HG03095 (cell line): ENCODE results near the gene DCBLD1.
A peak's percentile ranks its signal among the peaks of the same experiment; 100 is the strongest.

Experiments used
- ATAC-seq: cut with Tn5 transposase; IDR thresholded peaks from one replicate; pipeline ENCODE4 v1.9.1; 2021; ENCODE audit warnings: moderate library complexity; ENCODE audit not compliant: unreplicated experiment

DCBLD1 gene

DNA sequence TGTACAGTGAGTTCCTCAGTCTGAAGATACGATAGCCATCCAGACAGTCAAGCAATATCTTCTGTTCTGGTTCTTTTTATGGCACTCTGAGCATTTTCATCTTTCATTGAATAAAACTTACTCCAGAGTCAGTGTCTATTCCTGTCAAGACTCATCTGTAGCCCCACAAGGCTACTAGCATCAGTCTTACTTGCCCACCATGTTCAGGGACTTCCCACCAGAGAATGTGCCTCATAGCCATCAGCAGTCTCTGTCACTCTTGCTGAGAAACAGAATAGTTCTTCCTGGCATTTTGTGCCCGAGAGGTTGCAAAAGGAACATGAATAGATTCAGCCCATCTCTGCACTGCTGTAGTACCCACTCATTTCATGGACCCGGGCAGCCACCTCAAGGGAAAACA lies 12.7 kb upstream of the DCBLD1 start:
- no peak for ATAC-seq

- no peak for ATAC-seq
Measured at GRCh38 chr6:117472667-117473066, 9.8 kb upstream of the DCBLD1 start.

DNA sequence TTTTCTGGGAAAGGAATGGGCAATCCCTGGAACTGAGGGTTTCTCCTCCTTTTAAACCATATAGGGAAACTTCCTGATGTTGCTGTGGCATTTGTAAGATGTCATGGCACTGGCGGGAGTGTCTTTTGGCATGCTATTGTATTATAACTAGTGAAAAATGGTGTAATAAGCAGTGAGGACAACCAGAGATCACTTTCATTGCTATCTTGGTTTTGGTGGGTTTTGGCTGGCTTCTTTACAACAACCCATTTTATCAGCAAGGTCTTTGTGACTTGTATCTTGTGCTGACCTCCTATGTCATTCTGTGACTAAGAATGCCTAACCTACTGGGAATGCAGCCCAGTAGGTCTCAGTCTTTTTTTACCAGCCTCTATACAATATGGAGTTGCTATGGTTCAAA lies 9.1 kb upstream of the DCBLD1 start:
- no peak for ATAC-seq

GRCh38 chr6:117477988-117478852 lies 4.3 kb upstream of the DCBLD1 start:
- peak; percentile 43 for ATAC-seq

DNA sequence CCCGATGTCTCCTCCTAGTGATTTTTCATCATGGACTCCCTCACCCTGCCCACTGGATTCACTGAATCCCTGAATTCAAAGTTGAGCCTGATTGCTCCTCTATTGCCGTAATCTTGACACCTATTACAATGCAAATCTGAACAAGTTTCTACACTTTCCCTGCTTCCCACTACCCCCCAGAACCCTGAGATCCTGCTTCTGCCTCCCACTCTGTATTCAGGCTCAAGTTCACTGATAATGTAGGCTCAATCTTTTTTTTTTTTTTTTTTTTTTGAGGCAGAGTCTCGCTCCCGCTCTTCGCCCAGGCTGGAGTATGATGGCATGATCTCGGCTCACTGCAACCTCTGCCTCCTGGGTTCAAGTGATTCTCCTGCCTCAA lies 3.6 kb upstream of the DCBLD1 start:
- no peak for ATAC-seq

DNA sequence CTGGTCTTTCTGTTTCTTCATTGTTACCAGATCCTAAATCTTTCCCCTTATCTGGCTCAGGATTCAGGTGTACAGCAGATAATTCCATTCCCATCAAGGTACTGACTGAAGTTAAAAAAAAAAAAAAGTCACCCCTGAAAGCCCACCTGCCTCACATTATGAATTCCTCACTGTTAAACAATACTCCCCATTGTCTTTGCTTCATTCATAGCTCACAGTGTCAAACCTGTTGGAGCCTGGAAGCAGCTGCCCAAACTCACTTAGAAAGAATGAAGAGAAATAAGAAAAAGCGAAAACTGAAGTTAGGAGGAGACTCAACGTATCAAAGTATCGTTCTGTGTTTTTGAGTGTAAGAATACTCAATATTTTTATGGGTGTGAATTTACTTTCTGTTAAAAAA lies 1.8 kb upstream of the DCBLD1 start:
- no peak for ATAC-seq

- ATAC-seq: no peak
Measured at GRCh38 chr6:117481278-117481925, 1.1 kb upstream of the DCBLD1 start.

- ATAC-seq: no peak
Measured at GRCh38 chr6:117481926-117482239, 591 bp upstream of the DCBLD1 start.

DNA sequence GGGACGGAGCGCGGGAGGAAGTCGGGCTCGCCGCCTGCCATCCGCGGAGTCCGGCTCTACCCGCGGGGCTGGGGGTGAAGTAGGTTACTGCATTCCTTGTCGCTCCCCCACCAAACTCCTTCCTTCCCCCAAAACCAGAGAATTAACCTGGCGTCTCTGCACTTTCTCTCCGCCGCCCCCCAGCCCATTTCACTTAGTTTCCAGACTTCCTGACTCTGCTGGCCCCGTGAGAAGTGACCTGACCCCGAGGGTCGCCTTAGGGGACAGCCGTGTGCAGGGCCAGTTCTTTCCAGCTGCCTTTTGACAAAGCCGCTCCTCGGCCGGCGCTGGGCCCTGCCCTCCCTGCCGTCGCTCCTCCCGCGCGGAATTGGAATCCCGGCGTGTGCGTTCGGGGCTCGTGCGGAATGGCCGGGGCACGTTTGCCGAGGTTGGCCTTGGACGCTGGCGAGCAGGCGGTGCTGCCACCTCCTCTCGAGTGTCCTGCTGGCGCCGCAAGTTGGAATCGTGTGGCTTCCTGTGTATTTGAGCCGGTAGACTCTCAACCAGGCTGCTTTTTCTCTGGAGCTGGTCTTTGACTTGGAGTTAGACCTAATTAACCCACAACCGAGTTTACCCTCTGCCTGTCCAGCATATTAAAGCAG lies 650 bp downstream of the DCBLD1 start:
- ATAC-seq: no peak

GRCh38 chr6:117483645-117484016 lies 1.2 kb downstream of the DCBLD1 start:
- no peak for ATAC-seq

- ATAC-seq: no peak
Measured at GRCh38 chr6:117484052-117484646, 1.7 kb downstream of the DCBLD1 start.

DNA sequence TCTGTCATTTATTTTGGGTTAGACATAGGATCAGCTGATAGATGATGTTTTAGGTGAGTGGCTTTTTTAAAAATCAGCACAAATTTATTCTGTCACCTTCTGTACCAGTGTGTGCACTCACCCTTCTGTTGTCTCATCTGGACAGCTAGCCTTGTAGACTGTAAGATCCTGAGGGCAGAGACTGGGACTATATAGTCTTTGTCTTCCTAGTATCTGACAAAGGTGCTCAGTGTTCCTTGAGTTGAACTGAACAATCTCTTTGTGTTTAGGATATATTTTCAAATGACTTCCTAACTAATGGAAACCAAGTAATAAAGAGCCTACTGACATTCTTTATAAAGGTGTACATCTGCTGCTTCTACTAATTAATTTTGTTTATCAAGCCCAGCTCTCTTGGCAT lies 3.0 kb downstream of the DCBLD1 start:
- no peak for ATAC-seq

DNA sequence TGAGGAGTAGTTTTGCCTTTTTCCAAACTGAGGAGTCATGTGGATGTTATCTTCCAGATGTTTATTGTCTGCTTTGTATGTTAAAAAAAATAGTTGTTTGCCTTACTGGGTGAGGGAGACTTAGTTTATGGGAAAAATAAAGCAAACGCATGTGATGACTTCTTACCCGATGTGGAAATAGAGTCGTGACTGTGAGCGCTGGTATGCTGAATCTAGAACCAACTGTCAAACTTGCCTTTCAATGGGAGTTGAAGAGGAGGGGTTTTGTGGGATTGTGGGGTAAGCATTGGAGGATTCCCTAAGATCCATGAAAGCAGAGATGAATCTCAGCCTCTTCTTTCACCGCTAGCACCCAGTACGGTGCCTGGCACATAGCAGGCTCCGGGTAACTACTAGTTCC lies 5.3 kb downstream of the DCBLD1 start:
- no peak for ATAC-seq

GRCh38 chr6:117489003-117489402 lies 6.5 kb downstream of the DCBLD1 start:
- no peak for ATAC-seq

DNA sequence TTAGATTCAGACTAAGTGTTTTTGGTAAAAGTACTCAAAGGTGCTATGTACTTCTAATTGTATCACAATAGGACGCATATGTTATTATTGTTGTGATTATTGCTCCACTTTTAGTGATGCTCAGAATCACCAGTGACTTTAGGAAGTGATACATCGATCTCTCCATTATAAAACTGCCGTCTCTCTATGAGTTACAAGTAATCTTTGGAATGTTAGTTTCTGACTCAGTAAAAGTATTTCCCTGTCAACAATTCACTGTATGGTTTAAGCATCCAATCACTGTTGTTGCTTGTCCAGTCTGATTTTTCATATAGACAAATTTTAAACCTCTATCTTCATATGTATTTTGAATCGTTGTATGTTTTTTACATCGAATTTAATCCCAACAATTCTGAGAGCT lies 9.4 kb downstream of the DCBLD1 start:
- ATAC-seq: no peak

- no peak for ATAC-seq
Measured at GRCh38 chr6:117493470-117493869, 11.0 kb downstream of the DCBLD1 start.

- ATAC-seq: no peak
Measured at GRCh38 chr6:117494283-117494682, 11.8 kb downstream of the DCBLD1 start.

DNA sequence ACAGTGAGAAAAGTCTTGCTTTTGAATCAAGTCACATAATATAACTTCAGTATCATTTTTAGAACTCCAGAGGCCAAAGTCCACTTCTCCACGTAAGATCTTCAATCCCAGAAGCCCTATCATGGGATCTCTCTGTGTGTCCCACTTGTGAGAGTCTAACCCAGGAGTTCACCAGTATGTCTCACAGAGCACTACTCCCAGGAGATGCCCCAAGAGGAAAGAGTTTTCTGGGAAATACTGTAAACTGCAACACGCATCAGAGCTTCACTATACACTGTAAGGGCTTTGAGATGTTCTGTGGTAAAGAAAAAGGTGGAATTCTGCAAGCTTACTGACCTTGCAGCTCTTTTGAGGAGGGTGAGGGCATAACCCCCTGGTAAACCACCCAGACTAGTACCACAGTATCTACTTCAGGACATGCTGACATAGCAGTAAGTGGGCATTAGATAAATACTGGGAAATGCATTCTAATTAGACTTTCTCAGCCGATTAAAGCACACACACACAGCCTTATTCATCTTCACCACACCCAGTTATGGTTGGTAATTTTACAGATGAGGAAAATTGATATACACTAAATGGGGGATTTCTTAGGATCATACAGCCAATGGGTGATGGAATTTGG lies 12.3 kb downstream of the DCBLD1 start:
- ATAC-seq: no peak

DNA sequence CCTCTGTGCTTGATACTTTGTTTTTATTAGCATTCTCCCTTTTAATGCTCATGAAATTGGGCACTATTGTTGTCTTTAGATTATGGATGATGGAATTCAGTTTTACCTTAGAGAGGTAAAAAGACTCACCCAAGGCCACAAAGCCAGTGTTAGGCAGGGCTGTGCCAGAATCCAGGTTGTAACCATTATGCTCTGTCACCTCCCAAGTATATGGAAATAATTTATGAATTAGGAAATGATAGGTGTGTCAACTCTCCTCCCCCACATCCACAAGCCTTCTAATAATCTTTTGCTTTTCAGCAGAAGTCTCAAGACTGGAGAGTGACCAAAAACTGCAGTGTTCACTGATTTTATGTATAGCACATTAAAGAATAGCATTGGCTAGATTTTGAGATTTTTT lies 13.0 kb downstream of the DCBLD1 start:
- ATAC-seq: no peak

- no peak for ATAC-seq
Measured at GRCh38 chr6:117495869-117496268, 13.4 kb downstream of the DCBLD1 start.

GRCh38 chr6:117496383-117496990 lies 14.0 kb downstream of the DCBLD1 start:
- peak; percentile 48 for ATAC-seq
